CD4-positive, alpha-beta T cell (primary cell): Measurements from ENCODE around the gene OPN3. TPM values are rescaled to one million over a fixed set of nuclear protein-coding genes. Genes with fewer than 3 reads are reported as not detected.

ENCODE experiments used
- ATAC-seq: fragments of 200-7000 bp; cut with Tn5 transposase; one replicate; pipeline ENCODE4 v1.10.0; 2022; ENCODE audit warnings: mild to moderate bottlenecking; ENCODE audit not compliant: poor library complexity
- CTCF ChIA-PET: fragments of 350-600 bp; sonication (Branson Sonifier 250); formaldehyde crosslinking; loops from one replicate; lab custom pipeline; 2021; ENCODE audit warnings: antibody characterized with exemption, inconsistent platforms; lab: Charles Lee
- POLR2A ChIA-PET: fragments of 350-600 bp; sonication (Branson Sonifier 250); formaldehyde crosslinking; loops from one replicate; lab custom pipeline; 2021; ENCODE audit warnings: antibody characterized with exemption, inconsistent platforms; lab: Charles Lee
- DNase-seq, 14 experiments: peaks; one replicate each; pipeline ENCODE4 v3.0.0-alpha.2; 2013 to 2020; ENCODE audit warnings: mixed read lengths in 2 of 14
- H3K27ac ChIP-seq, 2 donors: one replicate each; pipeline versions ENCODE4 v1.5.1 to v1.7.0; 2013; ENCODE audit warnings: low read length in 2 of 2, low read depth in 1 of 2, mild to moderate bottlenecking in 1 of 2
- H3K27me3 ChIP-seq, 2 experiments: 1 replicate in 1 of 2; 2 replicates in 1 of 2; pipeline versions ENCODE4 v1.6.1 to v1.7.0; 2013; ENCODE audit warnings: low read length in 2 of 2, control low read depth in 1 of 2, mild to moderate bottlenecking in 1 of 2, moderate library complexity in 1 of 2; ENCODE audit not compliant: insufficient read depth in 2 of 2, control insufficient read depth in 1 of 2
- H3K36me3 ChIP-seq: one replicate; pipeline ENCODE4 v1.6.1; 2013; ENCODE audit warnings: low read length, control low read depth; ENCODE audit not compliant: insufficient read depth
- H3K4me1 ChIP-seq: one replicate; pipeline ENCODE4 v1.6.1; 2013; ENCODE audit warnings: low read length, control low read depth; ENCODE audit not compliant: insufficient read depth
- H3K4me3 ChIP-seq: one replicate; pipeline ENCODE4 v1.5.1; 2013; ENCODE audit warnings: mild to moderate bottlenecking, low read length, moderate library complexity
- H3K9me3 ChIP-seq, 2 experiments: 1 replicate in 1 of 2; 2 replicates in 1 of 2; pipeline versions ENCODE4 v1.6.1 to v1.7.0; 2013; ENCODE audit warnings: low read length in 2 of 2, mild to moderate bottlenecking in 2 of 2, control low read depth in 1 of 2, moderate library complexity in 1 of 2; ENCODE audit not compliant: control insufficient read depth in 1 of 2, insufficient read depth in 1 of 2
- H3K27ac Mint-ChIP-seq: one replicate; pipeline ENCODE4 v1.8.0; 2020; ENCODE audit warnings: mixed read lengths
- H3K27me3 Mint-ChIP-seq: one replicate; pipeline ENCODE4 v1.8.0; 2021; ENCODE audit warnings: mixed read lengths
- H3K36me3 Mint-ChIP-seq: one replicate; pipeline ENCODE4 v1.8.0; 2021; ENCODE audit warnings: low read depth, mixed read lengths
- H3K4me1 Mint-ChIP-seq: one replicate; pipeline ENCODE4 v1.8.0; 2021; ENCODE audit warnings: low read depth, mixed read lengths
- H3K4me3 Mint-ChIP-seq: one replicate; pipeline ENCODE4 v1.8.0; 2020; ENCODE audit warnings: mild to moderate bottlenecking, mixed read lengths
- H3K9me3 Mint-ChIP-seq: one replicate; pipeline ENCODE4 v1.8.0; 2020; ENCODE audit warnings: mixed read lengths
- CTCF ChIP-seq: fragments of 200-600 bp; IDR thresholded peaks from one replicate; pipeline ENCODE4 v1.8.0; 2022; ENCODE audit warnings: antibody characterized with exemption, mild to moderate bottlenecking
- intact Hi-C, 2 experiments: fragments of 100-400 bp; cut with DNase I in 1 of 2; cut with micrococcal nuclease in 1 of 2; formaldehyde crosslinking; loops; one replicate each; pipeline versions ENCODE4 v1.15.1 to v1.9.0; 2023 to 2025; cut with DNase I, micrococcal nuclease
- total RNA-seq, 174 experiments: library from RNA in 2 of 174; stranded (reverse) in 2 of 174; gene quantifications; one replicate each; pipeline ENCODE4 v1.2.3 and lab custom pipeline; 2021 to 2026

The OPN3 gene
- total RNA-seq, 2 experiments from 2014 or later: 1.9 to 2.3 TPM

GRCh38 chr1:241617426-241617825, 22.7 kb downstream of the OPN3 start:
- Mint-ChIP-seq H3K27me3 (no peaks in the 10 kb centered on the region), H3K9me3 (no peaks in the 10 kb centered on the region), H3K4me3 (no peak overlapping the region), H3K36me3 (no peaks in the 10 kb centered on the region), H3K4me1 (no peaks in the 10 kb centered on the region), H3K27ac (no peak overlapping the region)
- POLR2A ChIA-PET: no interaction called here
- CTCF ChIA-PET: no interaction called here
- no peaks in the 10 kb centered on the region for H3K36me3 ChIP-seq
- no peaks in the 10 kb centered on the region for H3K4me1 ChIP-seq
- no peak for TF ChIP-seq CTCF
- intact Hi-C loops: loop anchor here in 1 of 2 experiments (10.0 kb wide), 1 partner anchor 137 kb away; no protein-coding TSS in a partner anchor
- no peak overlapping the region for H3K27ac ChIP-seq
- H3K27me3 ChIP-seq: no peaks in the 10 kb centered on the region
- no peak overlapping the region for H3K4me3 ChIP-seq
- ATAC-seq: no peak
- DNase-seq: no peak
- H3K9me3 ChIP-seq: no peaks in the 10 kb centered on the region

- Mint-ChIP-seq H3K9me3 (no peaks in the 10 kb centered on the region), H3K36me3 (no peaks in the 10 kb centered on the region), H3K27me3 (no peaks in the 10 kb centered on the region), H3K27ac (no peak overlapping the region), H3K4me3 (no peak overlapping the region), H3K4me1 (no peaks in the 10 kb centered on the region)
- ChIA-PET POLR2A (interaction anchor here (1.2 kb wide), 1 partner anchor 12 kb away, joined by 3 read pairs; no protein-coding TSS in a partner anchor), CTCF (interaction anchor here (1.4 kb wide), 1 partner anchor 12 kb away, joined by 4 read pairs; no protein-coding TSS in a partner anchor)
- H3K27ac ChIP-seq: no peak overlapping the region
- no peaks in the 10 kb centered on the region for H3K36me3 ChIP-seq
- H3K27me3 ChIP-seq: no peaks in the 10 kb centered on the region
- TF ChIP-seq CTCF: no peak
- ATAC-seq (no peak), DNase-seq (no peak)
- no peak overlapping the region for H3K4me3 ChIP-seq
- intact Hi-C loops: loop anchor here in 1 of 2 experiments (10.0 kb wide), 1 partner anchor 139 kb away; no protein-coding TSS in a partner anchor
- H3K9me3 ChIP-seq: no peaks in the 10 kb centered on the region
- H3K4me1 ChIP-seq: no peaks in the 10 kb centered on the region
Measured at GRCh38 chr1:241615043-241615974, 24.9 kb downstream of the OPN3 start.

- DNase-seq (no peak), ATAC-seq (no peak)
- ChIA-PET POLR2A (interaction anchor here (1.2 kb wide), 1 partner anchor 13 kb away, joined by 3 read pairs; no protein-coding TSS in a partner anchor), CTCF (interaction anchor here (1.4 kb wide), 1 partner anchor 13 kb away, joined by 4 read pairs; no protein-coding TSS in a partner anchor)
- H3K9me3 Mint-ChIP-seq: no peaks in the 10 kb centered on the region
- H3K4me3 Mint-ChIP-seq: no peak overlapping the region
- Histone ChIP-seq H3K4me3 (no peak overlapping the region), H3K9me3 (no peaks in the 10 kb centered on the region), H3K27ac (no peak overlapping the region), H3K27me3 (no peaks in the 10 kb centered on the region), H3K36me3 (no peaks in the 10 kb centered on the region), H3K4me1 (no peaks in the 10 kb centered on the region)
- no peak for TF ChIP-seq CTCF
- H3K4me1 Mint-ChIP-seq: no peaks in the 10 kb centered on the region
- intact Hi-C loops: loop anchor here (5.0 to 10.0 kb wide), 7 partner anchors 82 to 1713 kb away; partner anchors contain the start of genes EXO1 (in 1 of the 2), KMO (in 1 of the 2) and MAP1LC3C (in 1 of the 2)
- H3K27me3 Mint-ChIP-seq: no peaks in the 10 kb centered on the region
- H3K27ac Mint-ChIP-seq: no peak overlapping the region
- H3K36me3 Mint-ChIP-seq: no peaks in the 10 kb centered on the region
Measured at GRCh38 chr1:241614572-241614971, 25.6 kb downstream of the OPN3 start.
